Liver (tissue), 9 donors: ENCODE measurements around the gene THOP1. TPM values are rescaled to one million over a fixed set of nuclear protein-coding genes. Genes with fewer than 3 reads are reported as not detected.

ENCODE experiments used
- DNase-seq: peaks from one replicate; pipeline ENCODE4 v3.0.0-alpha.2; 2017; ENCODE audit warnings: low spot score
- H3K27ac ChIP-seq, 2 donors: one replicate each; pipeline ENCODE4 v1.7.0; 2013; ENCODE audit warnings: inconsistent platforms in 2 of 2, low read length in 2 of 2, control low read depth in 1 of 2, low read depth in 1 of 2, mild to moderate bottlenecking in 1 of 2
- H3K27me3 ChIP-seq, 4 donors: one replicate each; pipeline versions ENCODE4 v1.6.1 to v1.7.0; 2013; ENCODE audit warnings: low read length in 3 of 4, inconsistent platforms in 1 of 4, mild to moderate bottlenecking in 1 of 4, moderate library complexity in 1 of 4; ENCODE audit not compliant: control insufficient read depth in 4 of 4, insufficient read depth in 4 of 4
- H3K36me3 ChIP-seq, 4 donors: one replicate each; pipeline versions ENCODE4 v1.6.1 to v1.7.0; 2013; ENCODE audit warnings: low read length in 3 of 4, mild to moderate bottlenecking in 3 of 4, low read depth in 1 of 4, moderate library complexity in 1 of 4; ENCODE audit not compliant: control insufficient read depth in 4 of 4, insufficient read depth in 3 of 4
- H3K4me1 ChIP-seq, 4 donors: one replicate each; pipeline versions ENCODE4 v1.6.1 to v1.7.0; 2013; ENCODE audit warnings: low read length in 3 of 4, mild to moderate bottlenecking in 3 of 4, moderate library complexity in 1 of 4; ENCODE audit not compliant: control insufficient read depth in 4 of 4, insufficient read depth in 4 of 4
- H3K4me3 ChIP-seq, 3 donors: one replicate each; pipeline versions ENCODE4 v1.6.1 to v1.7.0; 2013; ENCODE audit warnings: low read length in 3 of 3, control low read depth in 1 of 3, low read depth in 1 of 3, mild to moderate bottlenecking in 1 of 3
- H3K9ac ChIP-seq, 2 donors: one replicate each; pipeline ENCODE4 v1.7.0; 2013; ENCODE audit warnings: low read length in 2 of 2, mild to moderate bottlenecking in 2 of 2, moderate library complexity in 2 of 2, control low read depth in 1 of 2, low read depth in 1 of 2
- H3K9me3 ChIP-seq, 4 donors: one replicate each; pipeline versions ENCODE4 v1.6.1 to v1.7.0; 2013; ENCODE audit warnings: low read length in 3 of 4; ENCODE audit not compliant: control insufficient read depth in 4 of 4
- EGR1 ChIP-seq, 2 donors: IDR thresholded peaks; 2 replicates each; pipeline ENCODE4 v1.6.1; 2016 to 2018; ENCODE audit warnings: antibody characterized with exemption in 2 of 2, low read depth in 2 of 2
- FOXA1 ChIP-seq: IDR thresholded peaks from 2 replicates; pipeline ENCODE4 v1.6.1; 2016; ENCODE audit warnings: antibody characterized with exemption
- FOXA2 ChIP-seq: IDR thresholded peaks from 2 replicates; pipeline ENCODE4 v1.6.1; 2016; ENCODE audit warnings: antibody characterized with exemption
- GABPA ChIP-seq, 2 donors: IDR thresholded peaks in 1 of 2; conservative IDR thresholded peaks in 1 of 2; 2 replicates each; pipeline ENCODE4 v1.6.1; 2016; ENCODE audit warnings: antibody characterized with exemption in 2 of 2, mild to moderate bottlenecking in 1 of 2, moderate library complexity in 1 of 2
- HNF4A ChIP-seq, 2 donors: conservative IDR thresholded peaks; 2 replicates each; pipeline ENCODE4 v1.6.1; 2016; ENCODE audit warnings: antibody characterized with exemption in 2 of 2, mild to moderate bottlenecking in 2 of 2
- HNF4G ChIP-seq: IDR thresholded peaks from 2 replicates; pipeline ENCODE4 v1.6.1; 2016; ENCODE audit warnings: antibody characterized with exemption
- JUND ChIP-seq, 2 donors: IDR thresholded peaks; 2 replicates each; pipeline ENCODE4 v1.6.1; 2016; ENCODE audit warnings: antibody characterized with exemption in 2 of 2
- NR2F2 ChIP-seq: IDR thresholded peaks from 2 replicates; pipeline ENCODE4 v1.6.1; 2016; ENCODE audit warnings: antibody characterized with exemption
- RAD21 ChIP-seq, 2 donors: IDR thresholded peaks; 2 replicates each; pipeline ENCODE4 v1.6.1; 2016; ENCODE audit warnings: antibody characterized with exemption in 2 of 2, mild to moderate bottlenecking in 2 of 2
- REST ChIP-seq: IDR thresholded peaks from 2 replicates; pipeline ENCODE4 v1.6.1; 2016; ENCODE audit warnings: antibody characterized with exemption, mild to moderate bottlenecking
- RXRA ChIP-seq, 2 donors: IDR thresholded peaks; 2 replicates each; pipeline ENCODE4 v1.6.1; 2017 to 2018; ENCODE audit warnings: antibody characterized with exemption in 2 of 2, mild to moderate bottlenecking in 1 of 2
- SP1 ChIP-seq: IDR thresholded peaks from 2 replicates; pipeline ENCODE4 v1.6.1; 2018; ENCODE audit warnings: antibody characterized with exemption, mild to moderate bottlenecking
- TAF1 ChIP-seq: conservative IDR thresholded peaks from 2 replicates; pipeline ENCODE4 v1.6.1; 2016; ENCODE audit warnings: antibody characterized with exemption, mild to moderate bottlenecking
- YY1 ChIP-seq: IDR thresholded peaks from 2 replicates; pipeline ENCODE4 v1.6.1; 2016; ENCODE audit warnings: antibody characterized with exemption, mild to moderate bottlenecking
- ZBTB33 ChIP-seq: IDR thresholded peaks from 2 replicates; pipeline ENCODE4 v1.6.1; 2016; ENCODE audit warnings: antibody characterized with exemption
- WGBS: extraction: QIAGEN DNeasy Blood & Tissue Kit; methylation state at CpG from one replicate; pipeline ENCODE4 v1.1.7; 2013; 5-methylcytosine and 5-hydroxymethylcytosine counted together
- polyA plus RNA-seq, 2 donors: library from polyadenylated mRNA; stranded (reverse) in 1 of 2; unstranded in 1 of 2; fragments of 200-250 nt in 1 of 2; fragments of >200 nt in 1 of 2; fragmentation: Nextera tagmentation in 1 of 2; extraction: Ambion mirVana in 1 of 2; gene quantifications; one replicate each; pipeline versions ENCODE4 v1.2.1 to v1.2.3, GENCODE V29; 2013 to 2015
- total RNA-seq, 2 donors: library from RNA; depleted of rRNA; stranded (reverse); fragments of >200 nt; gene quantifications; one replicate each; pipeline ENCODE4 v1.2.3, GENCODE V29; 2014
- TF ChIP-seq, protein P1 (sequence below): fragments of 150-350 bp; IDR thresholded peaks from 2 replicates; pipeline ENCODE4 v1.5.1; 2017; ENCODE audit warnings: improper control_type of control experiment, low read depth, low read length; ENCODE audit not compliant: missing input control
- TF ChIP-seq, protein P2 (sequence below): IDR thresholded peaks from 2 replicates; pipeline ENCODE4 v1.6.1; 2016; ENCODE audit warnings: antibody characterized with exemption
- TF ChIP-seq, protein P3 (sequence below): IDR thresholded peaks from 2 replicates; pipeline ENCODE4 v1.6.1; 2016; ENCODE audit warnings: antibody characterized with exemption
- donor health status: healthy.
- donor health status: healthy.
- donor health status: healthy.
- donor health status: healthy.
- donor health status: healthy.

THOP1 gene
- total and polyA plus RNA-seq, 4 donors, result 39.1 to 56.2 (median 44.7) TPM

DNA sequence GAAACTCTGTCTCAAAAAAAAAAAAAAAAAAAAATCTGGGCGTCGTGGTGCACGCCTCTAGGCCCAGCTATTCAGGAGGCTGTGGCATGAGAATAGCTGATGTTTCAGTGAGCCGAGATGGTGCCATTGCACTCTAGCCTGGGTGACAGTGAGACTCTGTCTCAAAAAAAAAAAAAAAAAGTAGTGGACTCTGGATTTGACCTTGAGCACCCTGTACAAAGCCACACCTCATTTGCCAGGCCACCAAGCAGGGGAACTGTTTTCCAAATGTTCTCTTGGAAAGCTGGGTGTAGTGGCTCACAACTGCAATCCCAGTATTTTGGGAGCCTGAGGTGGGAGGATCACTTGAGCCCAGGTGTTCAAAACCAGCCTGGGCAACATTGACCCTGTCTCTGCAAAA, 52.1 kb downstream of the THOP1 start:
- no peaks in the 10 kb centered on the region for H3K27me3 ChIP-seq
- 81% methylated on average over 4 of the region's 4 CpGs for WGBS
- H3K27ac ChIP-seq, result no peak overlapping the region
- no peak overlapping the region for H3K4me3 ChIP-seq
- H3K9me3 ChIP-seq, result peaks cover 32 to 50% (median 34%) of the 10 kb centered on the region in 4 donors
- no peak overlapping the region for H3K9ac ChIP-seq
- peaks cover 0 to 5% (median 3%) of the 10 kb centered on the region in 4 donors for H3K4me1 ChIP-seq
- H3K36me3 ChIP-seq, result peaks cover 6 to 30% (median 23%) of the 10 kb centered on the region in 4 donors
- no peak for TF ChIP-seq REST
- no peak for DNase-seq

GRCh38 chr19:2840794-2841791, 55.8 kb downstream of the THOP1 start, which contains the start of gene ZNF555:
ZNF555 (plus strand) TSS chr19:2841475; CDS start chr19:2841573, 98 bp downstream.
- peak within 1 kb of the TSS; percentile 74 to 97 (median 82) for H3K4me3 ChIP-seq
- peaks cover under 1 to 10% (median 3%) of the 10 kb centered on the region in 4 donors for H3K36me3 ChIP-seq
- H3K9ac ChIP-seq, result peak within 1 kb of the TSS; percentile 18 to 45
- under 1% methylated on average over 106 of the region's 106 CpGs for WGBS
- DNase-seq, result peak; percentile 97
- no peaks in the 10 kb centered on the region for H3K27me3 ChIP-seq
- H3K27ac ChIP-seq, result peak within 1 kb of the TSS; percentile 77 to 88
- H3K9me3 ChIP-seq, result peaks cover 8 to 17% (median 11%) of the 10 kb centered on the region in 4 donors
- TF ChIP-seq, protein P1, sequence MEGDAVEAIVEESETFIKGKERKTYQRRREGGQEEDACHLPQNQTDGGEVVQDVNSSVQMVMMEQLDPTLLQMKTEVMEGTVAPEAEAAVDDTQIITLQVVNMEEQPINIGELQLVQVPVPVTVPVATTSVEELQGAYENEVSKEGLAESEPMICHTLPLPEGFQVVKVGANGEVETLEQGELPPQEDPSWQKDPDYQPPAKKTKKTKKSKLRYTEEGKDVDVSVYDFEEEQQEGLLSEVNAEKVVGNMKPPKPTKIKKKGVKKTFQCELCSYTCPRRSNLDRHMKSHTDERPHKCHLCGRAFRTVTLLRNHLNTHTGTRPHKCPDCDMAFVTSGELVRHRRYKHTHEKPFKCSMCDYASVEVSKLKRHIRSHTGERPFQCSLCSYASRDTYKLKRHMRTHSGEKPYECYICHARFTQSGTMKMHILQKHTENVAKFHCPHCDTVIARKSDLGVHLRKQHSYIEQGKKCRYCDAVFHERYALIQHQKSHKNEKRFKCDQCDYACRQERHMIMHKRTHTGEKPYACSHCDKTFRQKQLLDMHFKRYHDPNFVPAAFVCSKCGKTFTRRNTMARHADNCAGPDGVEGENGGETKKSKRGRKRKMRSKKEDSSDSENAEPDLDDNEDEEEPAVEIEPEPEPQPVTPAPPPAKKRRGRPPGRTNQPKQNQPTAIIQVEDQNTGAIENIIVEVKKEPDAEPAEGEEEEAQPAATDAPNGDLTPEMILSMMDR, result peak; percentile 39
- TF ChIP-seq EGR1 (IDR thresholded peaks at IDR 0.05; ENCODE audit: low read depth in 2 of 2) (no peak), NR2F2 (no peak), RXRA (IDR thresholded peaks at IDR 0.05) (no peak), HNF4G (no peak), RAD21 (IDR thresholded peaks at IDR 0.05) (peak in 1 of 2 donors; percentile 36), FOXA1 (no peak), JUND (IDR thresholded peaks at IDR 0.05) (no peak), YY1 (peak; percentile 32), REST (no peak), TAF1 (no peak), HNF4A (conservative IDR thresholded peaks at IDR 0.05) (peak in 1 of 2 donors; percentile 34), SP1 (peak; percentile 98), FOXA2 (no peak), ZBTB33 (no peak), GABPA (IDR thresholded peaks at IDR 0.05 in 1 of 2, conservative IDR thresholded peaks at IDR 0.05 in 1 of 2) (peak in 1 of 2 donors; percentile 27)
- TF ChIP-seq, protein P2, sequence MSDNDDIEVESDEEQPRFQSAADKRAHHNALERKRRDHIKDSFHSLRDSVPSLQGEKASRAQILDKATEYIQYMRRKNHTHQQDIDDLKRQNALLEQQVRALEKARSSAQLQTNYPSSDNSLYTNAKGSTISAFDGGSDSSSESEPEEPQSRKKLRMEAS, result peak; percentile 15
- TF ChIP-seq, protein P3, sequence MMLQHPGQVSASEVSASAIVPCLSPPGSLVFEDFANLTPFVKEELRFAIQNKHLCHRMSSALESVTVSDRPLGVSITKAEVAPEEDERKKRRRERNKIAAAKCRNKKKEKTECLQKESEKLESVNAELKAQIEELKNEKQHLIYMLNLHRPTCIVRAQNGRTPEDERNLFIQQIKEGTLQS, result no peak
- peaks cover 0 to 6% (median 3%) of the 10 kb centered on the region in 4 donors for H3K4me1 ChIP-seq
